Measurements from ENCODE around the gene DTYMK.

The DTYMK gene, protein sequence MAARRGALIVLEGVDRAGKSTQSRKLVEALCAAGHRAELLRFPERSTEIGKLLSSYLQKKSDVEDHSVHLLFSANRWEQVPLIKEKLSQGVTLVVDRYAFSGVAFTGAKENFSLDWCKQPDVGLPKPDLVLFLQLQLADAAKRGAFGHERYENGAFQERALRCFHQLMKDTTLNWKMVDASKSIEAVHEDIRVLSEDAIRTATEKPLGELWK

DNA sequence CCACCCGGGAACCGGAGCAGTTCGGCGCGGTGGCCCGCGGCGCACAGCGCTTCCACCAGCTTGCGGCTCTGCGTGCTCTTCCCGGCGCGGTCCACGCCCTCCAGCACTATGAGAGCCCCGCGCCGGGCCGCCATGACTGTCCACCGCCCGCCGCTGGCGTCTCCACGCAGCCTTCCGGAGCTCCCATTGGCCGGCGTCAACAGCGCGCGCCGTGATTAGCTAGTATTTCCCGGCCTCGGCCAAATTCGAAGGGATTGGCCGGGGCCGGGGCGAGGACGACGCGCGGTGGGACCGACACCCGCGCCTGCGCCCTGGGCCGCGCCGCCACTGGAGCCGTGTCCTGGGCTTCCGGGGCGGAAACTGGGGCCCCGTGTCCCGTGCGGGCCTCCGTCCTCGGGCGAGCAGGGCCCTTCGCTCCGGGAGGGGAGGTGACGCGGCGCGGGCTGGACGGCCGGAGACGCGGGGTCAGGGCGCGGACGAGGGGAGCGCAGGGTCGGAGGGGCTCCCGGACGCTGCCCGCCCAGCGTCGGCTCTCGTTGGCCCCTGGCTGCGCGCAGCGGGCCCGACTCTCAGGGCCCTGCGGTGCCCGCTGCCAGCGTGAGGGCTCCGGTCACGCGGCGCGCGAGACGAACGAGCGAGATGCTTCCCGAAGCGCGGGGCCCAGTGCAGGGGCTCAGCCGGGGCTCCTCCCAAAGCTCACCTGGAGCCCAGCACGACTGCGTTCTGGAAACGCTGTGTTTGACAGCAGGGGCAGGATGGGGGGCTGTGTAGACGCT, at the start of gene DTYMK:
Gene DTYMK (minus strand): TSS at position 166 of the 776 bp plus-strand sequence. CDS start 32 bp downstream, at position 134.
- DNase-seq: peak; percentile 94

DNA sequence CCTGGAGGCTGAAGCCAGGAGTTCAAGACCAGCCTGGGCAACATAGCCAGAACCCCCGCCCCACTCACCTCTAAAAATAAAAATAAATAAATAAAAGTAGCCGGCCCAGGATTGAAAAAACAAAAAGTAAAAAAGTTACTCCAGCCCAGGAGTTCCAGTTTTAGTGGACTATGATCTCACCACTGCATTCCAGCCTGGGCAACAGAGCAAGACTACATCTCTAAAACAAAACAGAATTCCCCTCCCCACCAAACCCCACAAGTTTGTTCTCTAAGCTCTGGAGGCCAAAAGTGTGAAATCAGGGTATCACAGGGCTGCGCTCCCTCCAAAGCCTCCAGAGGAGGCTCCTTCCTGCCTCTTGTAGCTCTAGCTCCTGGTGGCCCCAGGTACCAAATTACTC, 49.5 kb upstream of the DTYMK start:
- DNase-seq: no peak

DNA sequence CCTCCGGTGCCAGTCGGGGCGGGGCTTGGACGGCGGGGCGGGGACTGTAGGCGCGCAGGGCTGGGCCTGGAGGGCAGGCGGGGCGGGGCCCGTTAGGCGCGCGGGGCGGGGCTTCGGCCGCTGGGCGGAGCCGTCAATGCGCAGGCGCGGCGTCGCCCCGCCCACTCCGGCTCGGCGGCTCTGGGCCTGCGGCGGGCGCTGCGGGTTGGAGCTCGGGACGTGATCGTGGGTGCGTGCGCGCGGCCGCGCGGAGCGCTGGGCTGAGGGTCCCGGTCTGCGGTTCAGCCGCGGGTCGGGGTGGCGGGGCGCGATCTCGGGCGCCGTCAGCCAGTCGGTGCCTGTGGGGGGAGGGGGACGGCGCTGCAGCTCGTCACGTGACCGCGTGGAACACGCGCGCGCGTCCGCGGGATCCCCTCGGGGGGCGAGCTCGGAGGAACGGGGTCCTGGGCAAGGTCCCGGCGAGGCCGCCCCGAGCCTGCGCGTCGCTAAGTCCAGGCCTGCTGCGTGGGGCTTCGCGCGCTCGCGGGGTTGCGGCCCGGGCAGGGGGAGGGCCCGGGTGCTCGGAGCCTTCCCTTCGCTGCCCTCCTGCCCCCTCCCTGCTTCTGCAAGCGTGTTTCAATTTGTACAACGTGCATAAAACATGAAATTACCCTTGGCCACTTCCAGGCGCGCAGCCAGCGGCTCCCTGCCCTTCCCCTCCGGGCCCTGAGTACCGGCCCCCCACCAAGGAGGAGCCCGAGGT, 48.0 kb upstream of the DTYMK start, which contains the start of gene D2HGDH:
Gene D2HGDH (plus strand): TSS at position 164 of the 742 bp plus-strand sequence. CDS start 595 bp downstream, outside the sequence.
- DNase-seq: peak; percentile 94

DNA sequence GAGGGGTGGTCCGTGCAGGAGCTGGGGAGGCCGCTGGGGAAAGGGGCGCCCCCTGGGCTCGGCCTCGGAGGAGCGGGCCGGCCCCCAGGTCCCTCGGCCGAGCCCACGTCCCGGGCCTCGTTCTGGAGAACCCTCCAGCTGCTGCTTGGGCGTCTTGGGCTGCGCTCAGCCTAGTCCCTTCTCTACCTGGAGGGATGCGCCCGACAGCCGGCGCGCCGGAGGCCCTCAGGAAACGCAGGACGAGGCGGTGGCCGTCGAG, 47.5 kb upstream of the DTYMK start:
- no peak for DNase-seq

DNA sequence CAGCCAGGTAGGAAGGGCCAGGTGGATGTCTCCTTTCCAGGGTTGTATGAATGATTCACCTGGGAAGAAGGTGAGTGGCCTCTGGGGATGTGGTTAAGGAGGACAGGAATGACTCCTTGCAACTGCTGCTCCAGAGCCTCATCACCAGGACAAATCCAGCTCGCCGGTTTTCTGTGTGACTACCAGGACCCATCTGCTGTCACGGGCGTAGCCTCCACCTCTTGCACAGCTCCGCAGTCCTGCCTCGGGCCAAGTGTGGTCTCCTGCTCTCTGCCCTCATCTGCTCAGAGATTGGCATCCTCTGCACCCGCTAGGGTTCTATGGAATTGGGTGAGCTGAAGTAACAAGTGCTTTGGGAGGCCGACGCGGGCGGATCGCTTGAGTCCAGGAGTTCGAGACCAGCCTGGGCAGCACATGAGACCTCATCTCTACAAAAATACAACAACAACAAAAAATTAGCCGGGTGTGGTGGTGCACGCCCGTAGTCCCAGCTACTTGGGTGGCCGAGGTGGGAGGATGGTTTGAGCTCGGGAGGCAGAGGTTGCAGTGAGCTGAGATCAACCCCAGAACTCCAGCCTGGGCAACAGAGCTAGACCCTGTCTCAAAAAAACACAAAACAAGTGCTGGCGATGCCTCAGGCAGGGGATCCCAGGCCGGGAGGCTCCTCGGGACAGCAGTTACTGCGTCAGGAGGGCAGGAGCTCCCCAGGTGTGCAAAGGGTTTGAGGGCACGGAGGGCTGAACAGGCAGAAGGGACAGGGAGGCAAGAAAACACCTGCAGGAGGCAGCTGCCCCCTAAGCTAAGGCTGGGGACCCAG, 47.0 kb upstream of the DTYMK start:
- DNase-seq: no peak

DNA sequence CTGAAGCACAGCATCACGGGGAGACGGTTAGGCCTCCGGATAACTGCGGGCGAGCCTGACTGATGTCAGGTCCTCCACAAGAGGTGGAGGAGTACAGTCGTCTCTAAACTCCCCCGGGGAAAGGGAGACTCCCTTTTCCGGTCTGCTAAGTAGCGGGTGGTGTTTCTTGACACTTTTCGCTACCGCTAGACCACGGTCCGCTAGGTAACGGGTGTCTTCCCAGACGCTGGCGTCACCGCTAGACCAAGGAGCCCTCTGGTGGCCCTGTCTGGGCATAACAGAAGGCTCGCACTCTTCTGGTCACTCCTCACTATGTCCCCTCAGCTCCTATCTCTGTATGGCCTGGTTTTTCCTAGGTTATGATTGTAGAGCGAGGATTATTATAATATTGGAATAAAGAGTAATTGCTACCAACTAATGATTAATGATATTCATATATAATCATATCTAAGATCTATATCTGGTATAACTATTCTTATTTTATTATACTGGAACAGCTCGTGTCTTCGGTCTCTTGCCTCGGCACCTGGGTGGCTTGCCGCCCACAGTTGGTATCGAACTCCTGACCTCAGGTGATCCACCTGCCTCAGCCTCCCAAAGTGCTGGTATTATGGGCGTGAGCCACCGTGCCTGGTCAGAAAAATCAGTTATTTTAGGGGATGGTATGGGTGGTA, 46.0 kb upstream of the DTYMK start:
- peak; percentile 61 for DNase-seq

DNA sequence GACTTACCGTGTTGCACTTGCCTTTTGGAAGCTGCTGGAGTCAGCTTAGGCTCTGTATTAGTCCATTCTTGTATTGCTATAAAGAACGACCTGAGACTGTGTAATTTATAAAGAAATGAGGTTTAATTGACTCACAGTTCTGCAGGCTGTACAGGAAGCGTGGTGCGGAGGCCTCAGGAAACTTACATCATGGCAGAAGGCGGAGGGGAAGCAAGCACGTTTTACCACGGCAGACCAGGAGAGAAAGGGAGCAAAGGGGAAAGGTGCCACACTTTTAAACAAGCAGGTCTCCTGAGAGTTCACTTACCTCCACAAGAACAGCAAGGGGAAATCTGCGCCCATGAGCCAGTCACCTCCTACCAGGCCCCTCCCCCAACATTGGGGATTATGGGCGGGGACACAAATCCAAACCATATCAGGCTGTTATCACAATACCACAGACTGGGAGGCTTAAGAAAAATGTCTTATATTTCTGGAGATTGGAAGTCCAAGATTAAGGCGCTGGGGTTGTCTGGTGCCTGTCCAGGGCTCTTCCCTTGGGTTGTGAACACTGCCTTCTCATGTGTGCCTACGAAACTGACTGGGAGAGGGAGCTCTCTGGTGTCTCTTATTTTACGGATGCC, 44.2 kb upstream of the DTYMK start:
- no peak for DNase-seq

DNA sequence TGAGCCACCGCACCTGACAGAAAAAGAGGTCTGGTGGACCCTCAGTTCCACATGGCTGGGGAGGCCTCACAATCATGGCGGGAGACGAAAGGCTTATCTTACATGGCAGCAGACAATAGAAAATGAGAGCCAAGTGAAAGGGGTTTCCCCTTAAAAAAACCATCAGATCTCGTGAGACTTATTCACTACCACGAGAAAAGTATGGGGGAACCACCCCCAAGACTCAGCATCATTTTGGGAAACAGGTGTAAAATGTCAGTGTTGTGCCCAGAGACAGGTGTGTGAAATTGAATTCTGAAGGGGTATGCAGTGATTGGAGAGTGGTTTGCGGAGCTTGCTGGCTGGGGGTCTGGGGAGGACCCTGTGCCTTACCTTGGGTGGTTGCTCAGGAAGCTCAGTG, 43.3 kb upstream of the DTYMK start:
- DNase-seq: no peak

DNA sequence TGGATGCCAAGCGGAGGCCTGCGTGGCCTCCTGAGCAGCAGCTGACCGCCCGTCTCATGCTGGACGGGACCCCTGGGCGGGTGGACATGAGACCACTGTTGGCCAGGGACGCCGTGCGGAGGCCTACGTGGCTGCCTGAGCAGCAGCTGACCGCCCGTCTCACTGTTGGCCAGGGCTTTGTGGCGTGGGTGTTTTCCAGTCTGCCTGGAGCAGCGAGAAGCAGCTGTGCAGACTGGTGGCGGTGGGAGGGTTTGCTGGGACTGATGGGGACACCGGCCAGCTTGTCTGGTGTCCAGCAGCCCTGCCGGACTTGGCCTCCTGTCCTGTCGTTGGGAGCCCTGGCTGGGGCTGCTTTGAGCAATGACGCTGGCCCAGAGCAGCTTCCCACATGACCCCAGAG, 42.0 kb upstream of the DTYMK start:
- no peak for DNase-seq

DNA sequence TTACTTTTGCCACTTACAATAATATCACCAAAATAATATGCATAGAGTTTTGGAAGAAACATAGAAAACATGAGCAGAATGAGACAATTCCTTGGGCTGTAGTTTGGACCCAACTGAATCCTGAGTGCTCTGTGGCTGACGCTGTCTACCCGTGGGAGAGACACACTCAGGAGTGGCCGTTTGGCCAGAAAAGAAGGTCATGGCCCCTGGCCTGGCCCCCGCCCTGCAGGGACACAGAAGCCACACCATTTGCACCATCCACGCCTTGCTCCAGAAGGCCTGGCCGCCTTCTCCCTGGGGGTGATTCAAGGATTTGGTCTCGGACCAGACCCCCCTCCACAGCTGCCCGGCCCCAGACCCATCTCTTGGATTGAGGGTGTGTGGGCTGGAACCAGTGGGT, 41.4 kb upstream of the DTYMK start:
- no peak for DNase-seq

DNA sequence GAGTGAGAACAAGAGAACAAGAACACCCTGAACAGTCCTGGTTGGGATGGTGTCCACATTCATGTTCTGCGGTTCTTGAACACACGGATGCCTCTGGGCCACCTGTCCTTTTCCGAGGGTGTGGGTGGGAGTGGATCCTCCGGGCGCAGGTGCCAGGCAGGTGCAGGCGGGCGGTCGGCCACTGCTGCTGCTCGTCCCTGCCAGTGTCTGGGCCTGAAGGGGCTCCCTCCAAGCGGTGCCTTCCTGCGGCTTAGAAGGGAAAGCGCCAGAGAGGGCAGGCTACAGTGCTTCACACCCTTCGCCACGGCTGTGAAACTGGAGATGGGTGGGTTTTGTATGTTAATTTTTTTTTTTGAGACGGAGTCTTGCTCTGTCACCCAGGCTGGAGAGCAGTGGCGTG, 39.8 kb upstream of the DTYMK start:
- DNase-seq: no peak

DNA sequence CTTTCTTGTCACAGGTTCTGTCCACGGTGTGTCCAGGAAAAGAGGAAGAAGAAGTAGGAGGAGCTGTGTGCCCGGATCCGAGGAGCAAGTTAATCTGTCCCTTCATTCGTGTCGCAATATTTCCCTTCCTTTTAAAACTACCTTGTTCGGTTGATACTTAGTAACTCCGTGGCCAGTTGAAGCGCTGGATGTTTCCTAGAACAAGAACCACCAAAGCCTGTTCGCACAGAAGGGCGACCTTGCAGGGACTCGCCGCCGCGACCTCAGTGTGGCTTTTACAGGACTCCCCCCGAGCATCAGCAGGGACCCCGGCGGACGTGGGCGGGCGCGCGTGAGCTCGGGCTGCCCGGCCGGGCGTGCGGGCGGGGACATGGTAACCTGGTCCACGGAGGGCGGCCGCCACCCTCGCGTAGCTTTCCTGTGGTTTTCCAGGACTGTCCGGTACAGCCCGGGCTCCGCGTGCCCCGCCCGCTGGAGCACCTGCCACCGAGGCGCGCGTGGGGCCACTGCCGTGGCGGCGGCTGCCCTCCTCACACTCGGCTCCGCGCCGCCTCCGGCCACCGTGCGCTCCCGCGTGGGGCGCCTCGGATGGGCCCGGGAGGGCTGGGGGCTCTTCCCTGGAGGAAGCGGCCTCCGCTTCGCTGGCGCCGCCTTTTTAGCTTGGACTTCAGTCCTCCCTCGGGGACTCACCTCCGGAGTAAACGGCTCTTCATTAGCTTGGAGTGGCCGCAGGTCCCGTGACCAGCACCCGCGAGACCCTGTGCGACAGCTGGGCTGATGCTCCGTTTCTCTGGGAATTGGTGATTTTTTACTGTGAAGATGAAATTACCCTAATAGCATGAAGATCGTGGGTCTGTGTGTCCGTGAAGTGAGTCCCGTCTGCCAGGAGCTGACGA, 38.6 kb upstream of the DTYMK start:
- DNase-seq: no peak

DNA sequence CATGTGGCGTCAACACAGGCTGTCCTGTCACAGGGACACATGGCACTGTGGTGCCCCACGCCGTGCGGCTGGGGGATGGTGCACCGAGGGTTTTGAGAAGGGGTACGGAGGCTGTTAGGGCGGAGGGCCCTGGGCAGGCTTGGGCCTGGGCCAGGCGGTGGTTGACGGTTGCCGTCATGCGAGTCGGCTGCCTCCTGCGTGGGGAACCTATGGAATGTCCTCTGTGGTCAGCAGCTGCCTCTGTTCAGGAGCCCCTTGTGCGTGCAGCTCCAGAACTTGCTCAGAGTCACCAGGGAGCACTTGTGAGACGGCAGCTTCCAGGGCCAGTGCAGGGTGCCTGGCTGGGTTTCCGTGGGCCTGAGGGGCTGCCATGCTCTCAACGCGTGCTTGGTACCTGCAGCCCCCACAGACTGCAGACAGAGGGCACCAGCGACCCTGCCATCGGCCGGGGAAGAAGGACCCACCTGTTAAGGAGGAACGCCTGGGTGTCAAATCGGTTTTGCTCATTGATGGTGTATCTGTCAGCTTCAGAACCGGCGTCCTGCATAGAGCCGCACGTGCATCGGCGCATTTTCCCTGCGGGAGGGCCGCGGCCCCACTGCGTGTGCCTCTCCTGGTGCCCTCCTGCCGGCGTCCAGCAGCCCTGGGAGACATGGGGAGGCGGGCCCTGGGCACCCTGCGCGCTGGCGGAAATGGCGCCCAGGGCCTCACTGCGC, 37.8 kb upstream of the DTYMK start:
- DNase-seq: peak; percentile 55

DNA sequence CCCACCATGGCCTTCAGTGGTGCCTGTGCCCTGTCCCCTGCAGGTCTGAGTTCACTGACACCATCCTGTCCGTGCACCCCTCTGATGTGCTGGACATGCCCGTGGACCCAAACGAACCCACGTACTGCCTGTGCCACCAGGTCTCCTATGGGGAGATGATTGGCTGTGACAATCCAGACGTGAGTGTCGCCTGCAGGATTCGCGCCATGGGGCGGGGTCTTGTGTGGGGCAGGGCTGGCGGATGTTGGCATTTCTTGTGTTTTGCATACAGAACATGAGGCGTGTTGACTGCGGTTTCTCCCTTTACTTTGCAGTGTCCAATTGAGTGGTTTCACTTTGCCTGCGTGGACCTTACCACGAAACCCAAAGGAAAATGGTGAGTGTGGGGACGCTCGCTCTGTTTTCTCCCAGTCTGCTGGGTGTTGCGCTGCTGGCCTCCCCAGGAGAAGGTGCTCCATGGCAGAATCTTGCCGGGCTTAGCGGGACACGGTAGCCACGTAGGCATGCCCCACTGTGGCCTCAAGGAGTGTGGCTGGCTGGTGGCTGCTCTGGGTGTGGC, 36.4 kb upstream of the DTYMK start:
- no peak for DNase-seq

DNA sequence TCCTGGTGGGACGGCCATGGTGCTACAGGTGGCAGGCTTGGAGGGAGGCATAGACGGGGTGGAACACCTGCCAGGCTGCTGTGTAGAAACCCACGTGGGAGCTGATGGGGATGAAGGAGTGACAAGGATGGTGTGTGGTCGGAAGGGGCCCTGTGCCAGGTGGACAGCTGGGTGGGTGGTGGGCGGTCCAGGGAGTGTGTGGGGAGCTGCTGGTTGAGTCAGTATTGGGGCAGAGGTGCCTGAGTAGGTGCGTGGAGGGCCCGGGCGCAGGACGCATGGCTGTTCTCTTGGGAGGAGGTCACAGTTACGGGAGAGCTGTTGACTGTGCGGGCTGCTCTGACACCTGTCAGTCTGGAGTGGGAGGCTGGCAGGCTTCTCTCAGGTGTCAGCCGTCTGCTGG, 35.2 kb upstream of the DTYMK start:
- DNase-seq: no peak

DNA sequence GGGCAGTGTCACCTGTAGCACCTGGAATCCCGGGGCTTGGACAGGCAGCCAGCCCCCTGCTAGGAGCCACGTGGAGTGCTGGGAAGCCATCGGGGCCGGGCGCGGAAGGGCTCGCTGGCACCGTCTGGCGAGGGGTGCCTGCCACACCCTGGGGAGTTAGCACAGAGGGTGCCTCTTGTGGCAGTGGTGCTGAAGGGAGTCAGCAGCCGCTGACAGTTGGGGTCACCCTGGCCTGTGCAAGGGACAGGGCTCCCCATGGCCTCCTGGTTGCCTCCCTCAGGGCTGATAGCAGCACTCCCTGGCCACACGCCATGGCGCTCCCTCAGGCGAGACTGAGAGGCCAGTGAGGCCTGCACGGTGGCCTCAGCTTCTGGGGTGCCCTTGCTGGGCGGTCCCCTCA, 33.9 kb upstream of the DTYMK start:
- no peak for DNase-seq

DNA sequence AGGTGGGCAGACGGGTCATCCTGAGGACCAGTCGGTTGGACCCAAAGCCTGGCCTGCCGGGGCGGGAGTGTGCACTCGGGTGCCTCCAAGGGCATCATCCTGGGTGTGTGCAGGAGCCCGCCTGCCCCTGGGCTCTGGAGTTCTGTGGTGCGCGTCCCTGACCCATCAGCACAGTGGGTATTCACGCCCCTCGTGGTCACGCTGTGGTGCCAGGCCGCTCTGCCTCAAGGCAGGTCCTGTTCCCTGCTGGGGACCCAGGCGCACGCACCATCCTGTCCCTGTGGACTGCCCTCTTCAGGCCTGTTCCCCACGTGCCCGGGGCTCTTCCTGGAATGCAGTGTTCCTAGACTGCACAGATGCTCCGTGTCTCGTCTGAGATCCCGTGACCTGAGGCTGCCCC, 33.5 kb upstream of the DTYMK start:
- DNase-seq: no peak

DNA sequence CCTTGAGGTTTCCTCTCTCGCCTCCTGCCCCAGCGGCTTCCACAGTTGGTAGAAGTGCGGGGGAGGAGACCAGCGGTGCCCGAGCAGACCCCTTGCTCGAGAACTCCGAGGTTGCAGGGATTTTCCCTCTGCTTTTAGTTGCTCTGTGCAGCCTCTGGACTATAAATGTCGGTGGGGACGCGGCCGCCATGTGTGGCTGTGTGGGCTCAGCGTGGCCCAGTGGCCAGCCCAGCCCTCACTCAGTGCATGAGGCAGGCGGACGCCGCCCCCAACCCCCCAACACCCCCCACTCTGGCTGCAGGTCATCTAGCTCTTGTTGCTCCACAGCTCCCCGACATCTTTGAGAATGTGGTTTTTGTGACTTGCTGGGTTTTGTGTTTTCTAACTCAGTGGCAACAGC, 32.5 kb upstream of the DTYMK start:
- DNase-seq: no peak

DNA sequence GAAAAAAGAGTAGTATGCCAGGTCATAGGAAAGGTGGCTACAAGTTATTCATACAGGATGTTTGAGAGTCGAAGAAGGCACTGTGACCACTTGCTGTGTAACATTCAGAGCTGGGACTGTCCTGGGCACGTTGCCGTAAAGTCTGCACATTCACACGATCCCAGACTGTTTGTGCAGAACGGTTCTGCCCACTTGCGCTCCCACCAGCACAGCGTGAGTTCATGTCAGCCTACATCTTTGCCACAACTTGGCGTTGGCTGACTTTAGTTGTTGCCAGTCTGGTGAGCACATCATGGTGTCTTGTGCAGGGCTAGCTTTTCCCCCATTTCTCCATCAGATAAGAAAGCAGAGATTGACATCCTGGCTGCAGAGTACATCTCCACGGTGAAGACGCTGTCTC, 22.3 kb upstream of the DTYMK start:
- DNase-seq: no peak

DNA sequence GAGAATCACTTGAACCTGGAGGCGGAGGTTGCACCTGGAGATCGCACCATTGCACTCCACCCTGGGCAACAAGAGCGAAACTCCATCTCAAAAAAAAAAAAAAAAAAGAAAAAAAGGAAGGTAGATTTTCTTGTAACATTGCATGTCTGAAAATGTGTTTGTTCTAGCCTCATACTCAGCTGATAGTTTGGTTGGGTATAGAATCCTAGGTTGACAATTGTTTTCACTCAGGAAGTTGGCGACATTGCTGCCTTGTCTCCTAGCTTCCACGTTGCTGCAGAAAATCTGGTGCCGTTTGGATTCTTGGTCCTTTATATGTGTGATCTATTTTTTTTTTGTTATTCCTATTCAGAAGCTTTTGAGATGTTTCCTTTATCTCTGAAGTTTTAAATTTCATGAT, 19.9 kb upstream of the DTYMK start:
- no peak for DNase-seq

Measured in activated CD8-positive, alpha-beta memory T cell treated with anti-CD3 and anti-CD28 coated beads, Interleukin-2, amount 50 U/mL, for 4 hours (primary cell).